T47D (cell line): Measurements from ENCODE around the gene GSTCD.
"Not testable (repeated sequence)": the region's sequence is repeated elsewhere in the genome, so short reads cannot be mapped to it uniquely, and the experiment has no call there.

Experiments used
- DNase-seq, 2 experiments: peaks; one replicate each; pipeline versions ENCODE4 v3.0.0 to v3.0.0-alpha.2; 2011 to 2012; ENCODE audit warnings: low read depth in 1 of 2, low spot score in 1 of 2
- JUND ChIP-seq: IDR thresholded peaks from 2 replicates; pipeline ENCODE4 v1.6.1; 2012; ENCODE audit warnings: low read depth
- in situ Hi-C: cut with HindIII; loops from 2 replicates; pipeline ENCODE4 v1.10.0; 2016; ENCODE audit warnings: low sequenced_read_pairs, low pct_unique_long_range_greater_than_20kb

Gene GSTCD

GRCh38 chr4:105748222-105748621, 39.6 kb downstream of the GSTCD start:
- DNase-seq = no peak
- in situ Hi-C loops = no loop called here
- TF ChIP-seq JUND = no peak

DNA sequence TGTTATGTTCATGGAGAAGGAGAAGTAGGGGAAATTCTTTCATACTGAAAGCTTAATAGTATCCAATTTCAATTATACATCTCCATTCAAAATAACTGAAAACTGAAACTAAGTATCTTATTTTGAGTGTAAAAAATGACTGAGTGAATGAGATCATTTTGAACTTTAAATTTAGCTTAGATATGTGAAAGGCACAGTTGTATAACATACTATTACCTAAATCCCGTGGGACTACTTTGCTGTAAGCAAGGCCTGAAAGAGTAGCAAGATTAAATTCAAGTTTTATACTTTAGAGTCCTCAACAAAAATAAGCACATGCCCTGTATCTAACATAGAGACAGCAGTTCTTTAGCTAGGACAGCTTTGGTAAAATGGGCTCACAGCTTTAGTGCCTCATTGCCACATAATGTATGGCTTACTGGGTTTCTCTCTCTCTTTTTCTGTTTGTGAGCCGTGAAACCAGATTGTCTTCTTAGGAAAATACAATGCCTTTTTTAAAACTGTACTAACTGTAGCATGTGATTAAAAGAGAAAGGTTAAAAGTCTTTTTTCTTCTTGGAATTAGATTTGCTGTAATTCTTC, 43.2 kb downstream of the GSTCD start:
- in situ Hi-C loops = no loop called here
- no peak for TF ChIP-seq JUND
- DNase-seq = no peak

GRCh38 chr4:105753361-105753760, 44.8 kb downstream of the GSTCD start:
- in situ Hi-C loops = no loop called here
- DNase-seq = no peak
- no peak for TF ChIP-seq JUND

GRCh38 chr4:105755375-105755774, 46.8 kb downstream of the GSTCD start:
- in situ Hi-C loops = no loop called here

DNA sequence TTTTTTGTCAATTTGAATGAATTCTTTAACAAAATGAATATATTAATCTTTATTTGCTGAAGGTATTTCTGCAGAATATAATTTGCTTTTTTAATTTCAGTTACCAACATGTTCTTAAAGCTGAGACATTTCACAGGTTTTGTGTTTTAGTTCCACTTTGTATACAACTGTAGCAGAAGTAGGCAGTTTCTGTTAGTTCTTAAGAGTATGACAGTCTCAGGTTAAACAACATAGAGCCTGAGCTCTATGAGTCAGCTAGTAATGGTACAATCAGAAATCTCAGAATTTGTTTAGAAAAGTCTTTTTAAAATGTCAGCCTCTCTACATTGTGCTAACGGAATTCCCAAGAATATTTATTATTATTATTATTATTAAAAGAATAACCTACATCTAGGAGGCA, 50.4 kb downstream of the GSTCD start:
- in situ Hi-C loops = no loop called here
- TF ChIP-seq JUND = no peak
- DNase-seq = no peak

More at GRCh38 chr4:105755375-105755774, 46.8 kb downstream of the GSTCD start:
- DNase-seq = no peak
- no peak for TF ChIP-seq JUND

- TF ChIP-seq JUND = no peak
- DNase-seq = no peak
- in situ Hi-C loops = no loop called here
Observed at GRCh38 chr4:105765690-105766407, 57.3 kb downstream of the GSTCD start.

GRCh38 chr4:105767579-105767978, 59.0 kb downstream of the GSTCD start:
- peak in 1 of 2 experiments; percentile 36 for DNase-seq
- TF ChIP-seq JUND = no peak
- in situ Hi-C loops = no loop called here

GRCh38 chr4:105770524-105770923, 61.9 kb downstream of the GSTCD start:
- DNase-seq, in situ Hi-C loops: not testable (repeated sequence)

DNA sequence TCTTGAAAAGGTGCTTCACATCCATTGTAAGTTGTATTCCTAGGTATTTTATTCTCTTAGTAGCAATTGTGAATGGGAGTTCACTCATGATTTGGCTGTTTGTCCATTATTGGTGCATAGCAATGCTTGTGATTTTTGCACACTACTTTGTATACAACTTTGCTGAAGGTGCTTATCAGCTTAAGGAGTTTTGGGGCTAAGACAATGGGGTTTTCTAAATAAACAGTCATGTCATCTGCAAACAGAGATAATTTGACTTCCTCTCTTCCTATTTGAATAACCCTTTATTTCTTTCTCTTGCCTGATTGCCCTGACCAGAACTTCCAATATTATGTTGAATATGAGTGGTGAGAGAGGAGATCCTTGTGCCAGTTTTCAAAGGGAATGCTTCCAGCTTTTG, 63.5 kb downstream of the GSTCD start:
- in situ Hi-C loops, DNase-seq: not testable (repeated sequence)

- DNase-seq, in situ Hi-C loops: not testable (repeated sequence)
Observed at GRCh38 chr4:105775760-105776415, 67.3 kb downstream of the GSTCD start.

DNA sequence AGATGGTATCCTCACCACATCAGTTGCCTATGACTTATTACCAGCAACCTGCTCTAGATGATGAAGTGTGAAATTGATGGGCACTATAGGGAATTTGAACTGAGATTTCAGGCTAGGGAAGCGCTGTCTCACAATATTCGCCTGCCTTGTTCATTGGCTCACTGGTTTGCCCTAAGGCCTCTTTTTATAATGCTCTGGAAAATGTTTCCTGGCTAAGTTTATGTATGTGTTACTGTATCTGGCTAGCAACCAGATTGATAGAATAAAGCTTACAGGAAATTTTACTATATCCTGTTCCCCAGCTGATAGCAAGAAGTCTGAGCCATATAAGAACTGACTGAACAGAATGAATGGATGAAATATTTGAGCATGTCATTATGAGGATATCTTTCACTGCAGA, 71.6 kb downstream of the GSTCD start:
- in situ Hi-C loops = no loop called here
- no peak for TF ChIP-seq JUND
- DNase-seq = no peak

DNA sequence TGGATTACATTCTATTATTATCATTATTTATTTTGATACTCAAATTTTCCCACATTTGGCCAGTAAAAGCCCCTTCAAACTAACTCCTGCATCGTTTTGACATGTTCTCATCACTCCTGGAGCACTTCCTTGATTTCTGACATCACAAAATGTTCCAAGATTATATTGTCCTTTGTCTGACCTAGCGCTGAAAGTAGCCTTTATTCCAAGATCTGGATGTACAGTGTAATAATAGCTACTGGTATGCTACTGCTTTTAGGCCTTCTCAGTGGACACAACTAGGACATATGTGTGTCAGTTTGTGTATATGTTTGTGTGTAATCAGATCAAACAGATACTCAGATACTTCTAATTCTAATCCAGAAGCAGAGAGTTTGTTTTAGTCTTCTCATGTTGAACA, 76.2 kb downstream of the GSTCD start:
- no peak for DNase-seq
- TF ChIP-seq JUND = no peak
- in situ Hi-C loops = no loop called here

DNA sequence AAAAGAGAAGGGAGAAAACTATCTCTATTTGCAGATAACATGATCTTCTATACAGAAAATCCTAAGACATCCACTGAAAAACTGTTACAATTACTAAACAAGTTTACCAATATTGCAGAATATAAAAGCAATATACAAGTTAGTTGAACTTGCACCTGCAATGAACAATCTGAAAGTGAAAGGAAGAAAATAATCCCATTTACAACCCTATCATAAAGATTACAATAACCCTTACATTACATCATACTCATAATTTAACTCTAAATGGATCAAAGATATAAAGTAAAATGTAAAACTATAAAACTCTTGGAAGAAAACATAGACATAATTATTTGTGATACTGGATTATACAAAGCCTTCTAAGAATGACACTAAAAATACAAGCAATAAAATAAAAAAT, 77.2 kb downstream of the GSTCD start:
- in situ Hi-C loops = no loop called here
- no peak for TF ChIP-seq JUND
- DNase-seq = no peak

DNA sequence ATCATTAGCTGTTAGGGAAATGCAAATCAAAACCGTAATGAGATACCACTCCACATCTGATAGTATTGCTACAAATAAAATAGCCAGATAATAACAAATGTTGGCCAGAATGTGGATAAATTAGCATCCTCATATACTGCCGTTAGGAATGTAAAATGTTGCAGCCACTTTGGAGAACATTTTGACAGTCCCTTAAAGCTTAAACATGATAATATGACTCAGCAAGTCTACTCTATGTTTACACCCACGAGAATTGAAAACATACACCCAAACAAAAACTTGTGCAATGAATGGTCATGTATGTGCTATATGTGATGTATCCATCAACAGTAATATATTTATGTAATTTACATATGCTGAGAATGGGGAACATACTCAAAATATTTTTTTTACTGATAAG, 78.2 kb downstream of the GSTCD start:
- in situ Hi-C loops = no loop called here
- DNase-seq = no peak
- no peak for TF ChIP-seq JUND
